Peyer's patch (tissue), 4 donors: ENCODE data around the gene BRINP2.

Experiments used
- POLR2A ChIP-seq, 2 donors: fragments of 450-650 bp; IDR thresholded peaks; one replicate each; pipeline ENCODE4 v1.5.1; 2017; ENCODE audit warnings: antibody characterized with exemption in 2 of 2, mild to moderate bottlenecking in 2 of 2, moderate library complexity in 2 of 2
- TF ChIP-seq, protein P1 (sequence below), 6 experiments: fragments of 450-650 bp in 4 of 6; fragments of 200-600 bp in 2 of 6; sonication (generic) in 1 of 6; IDR thresholded peaks; one replicate each; pipeline ENCODE4 v1.5.1; 2017 to 2019; ENCODE audit warnings: antibody characterized with exemption in 6 of 6, mild to moderate bottlenecking in 3 of 6, moderate library complexity in 1 of 6

DNA sequence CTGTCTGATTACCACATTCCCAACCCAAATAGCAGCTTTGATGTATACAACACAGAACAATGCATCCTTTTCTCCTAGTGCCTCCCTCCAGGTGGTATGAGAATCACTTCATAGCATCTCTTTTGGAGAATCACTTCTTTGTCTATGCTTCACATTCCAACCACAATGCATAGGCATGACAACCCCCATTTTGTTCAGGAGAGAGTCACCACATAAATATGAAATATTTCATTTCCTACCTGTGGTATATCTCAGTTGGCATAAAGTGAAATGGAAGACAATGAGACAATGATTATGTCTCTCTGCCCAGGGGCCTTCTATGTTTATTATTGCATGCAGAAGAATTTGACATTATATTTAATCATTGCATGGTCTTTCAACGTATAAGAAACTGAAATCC, 112.2 kb downstream of the BRINP2 start:
- no peak for TF ChIP-seq POLR2A (IDR thresholded peaks at IDR 0.05)
- TF ChIP-seq, protein P1, sequence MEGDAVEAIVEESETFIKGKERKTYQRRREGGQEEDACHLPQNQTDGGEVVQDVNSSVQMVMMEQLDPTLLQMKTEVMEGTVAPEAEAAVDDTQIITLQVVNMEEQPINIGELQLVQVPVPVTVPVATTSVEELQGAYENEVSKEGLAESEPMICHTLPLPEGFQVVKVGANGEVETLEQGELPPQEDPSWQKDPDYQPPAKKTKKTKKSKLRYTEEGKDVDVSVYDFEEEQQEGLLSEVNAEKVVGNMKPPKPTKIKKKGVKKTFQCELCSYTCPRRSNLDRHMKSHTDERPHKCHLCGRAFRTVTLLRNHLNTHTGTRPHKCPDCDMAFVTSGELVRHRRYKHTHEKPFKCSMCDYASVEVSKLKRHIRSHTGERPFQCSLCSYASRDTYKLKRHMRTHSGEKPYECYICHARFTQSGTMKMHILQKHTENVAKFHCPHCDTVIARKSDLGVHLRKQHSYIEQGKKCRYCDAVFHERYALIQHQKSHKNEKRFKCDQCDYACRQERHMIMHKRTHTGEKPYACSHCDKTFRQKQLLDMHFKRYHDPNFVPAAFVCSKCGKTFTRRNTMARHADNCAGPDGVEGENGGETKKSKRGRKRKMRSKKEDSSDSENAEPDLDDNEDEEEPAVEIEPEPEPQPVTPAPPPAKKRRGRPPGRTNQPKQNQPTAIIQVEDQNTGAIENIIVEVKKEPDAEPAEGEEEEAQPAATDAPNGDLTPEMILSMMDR (IDR thresholded peaks at IDR 0.05), result no peak
